ENCODE data around the gene UQCRQ. TPM values are rescaled to one million over a fixed set of nuclear protein-coding genes. Genes with fewer than 3 reads are reported as not detected.

Gene UQCRQ
- total and polyA plus RNA-seq, 2 of the 13 experiments (the other 11 are each of a cell fraction or from before 2014, with no cell fraction given), result 257 to 575 TPM

GRCh38 chr5:132866342-132867045 lies at the start of gene UQCRQ, which contains the start of gene GDF9 (continued):
- TF ChIP-seq ZBTB40 (IDR thresholded peaks at IDR 0.05) (peak; percentile 85), ZBTB40 (CRISPR knock-in tag; IDR thresholded peaks at IDR 0.05) (peak; percentile 41; the same call in 1 of the 2 replicates), ZNF558 (CRISPR knock-in tag; IDR thresholded peaks at IDR 0.05; ENCODE audit: borderline replicate concordance) (peak; percentile 35; the same call in 1 of the 2 replicates), TSC22D2 (CRISPR knock-in tag; IDR thresholded peaks at IDR 0.05; ENCODE audit: borderline replicate concordance) (0 out of 2 replicates have a peak, but pooled peaks have one; percentile 13), RFXAP (CRISPR knock-in tag; IDR thresholded peaks at IDR 0.05; ENCODE audit: borderline replicate concordance) (peak; percentile 95), NR1H2 (CRISPR knock-in tag; IDR thresholded peaks at IDR 0.05; ENCODE audit: borderline replicate concordance, low read depth) (no peak), SMYD3 (CRISPR knock-in tag; IDR thresholded peaks at IDR 0.05) (peak; percentile 97), IRF9 (CRISPR knock-in tag; IDR thresholded peaks at IDR 0.05; ENCODE audit: borderline replicate concordance) (peak; percentile 59), ZNF841 (CRISPR knock-in tag; IDR thresholded peaks at IDR 0.05; ENCODE audit: borderline replicate concordance) (no peak), CCAR2 (optimal IDR thresholded peaks at IDR 0.05; ENCODE audit: low read depth, low read length) (no peak), ZSCAN5A (CRISPR knock-in tag; IDR thresholded peaks at IDR 0.05; ENCODE audit: borderline replicate concordance) (peak; percentile 87; the same call in 1 of the 2 replicates), ZNF879 (CRISPR knock-in tag; IDR thresholded peaks at IDR 0.05) (no peak), ZNF317 (CRISPR knock-in tag; IDR thresholded peaks at IDR 0.05) (0 out of 2 replicates have a peak, but pooled peaks have one; percentile 23), RBM39 (IDR thresholded peaks at IDR 0.05; ENCODE audit: low read depth, low read length, poor library complexity, severe bottlenecking) (peak; percentile 18), MYPOP (CRISPR knock-in tag; IDR thresholded peaks at IDR 0.05) (peak; percentile 61; the same call in 1 of the 2 replicates), ZNF383 (CRISPR knock-in tag; IDR thresholded peaks at IDR 0.05; ENCODE audit: borderline replicate concordance) (no peak)
